ENCODE data around the gene MAP4K5. TPM values are rescaled to one million over a fixed set of nuclear protein-coding genes. Genes with fewer than 3 reads are reported as not detected.

The MAP4K5 gene
- total RNA-seq, 1 experiment from 2014 or later, result 42.8 TPM

GRCh38 chr14:50475460-50475859 lies 56.9 kb downstream of the MAP4K5 start:
- DNase-seq (ENCODE audit: low spot score), result no peak
- POLR2A ChIA-PET, result no interaction called here
- Mint-ChIP-seq H3K27ac (no peak overlapping the region), H3K36me3 (peaks cover 39% of the 10 kb centered on the region), H3K4me1 (0 out of 2 replicates have a peak, but pooled peaks cover 2% of the 10 kb centered on the region), H3K4me3 (no peak overlapping the region), H3K9me3 (peaks cover 10% of the 10 kb centered on the region), H3K27me3 (ENCODE audit: low read depth) (no peaks in the 10 kb centered on the region)
- TF ChIP-seq ZNF671 (CRISPR knock-in tag; IDR thresholded peaks at IDR 0.05), result no peak
- TF ChIP-seq GABPB1 (CRISPR knock-in tag; IDR thresholded peaks at IDR 0.05), result no peak
- TF ChIP-seq ATF6 (CRISPR knock-in tag; IDR thresholded peaks at IDR 0.05), result no peak
- TF ChIP-seq NR1H2 (CRISPR knock-in tag; IDR thresholded peaks at IDR 0.05), result no peak
- no peak for TF ChIP-seq E2F1 (CRISPR knock-in tag; IDR thresholded peaks at IDR 0.05)
- no peak for TF ChIP-seq RELA (CRISPR knock-in tag; IDR thresholded peaks at IDR 0.05; ENCODE audit: borderline replicate concordance)
- no peak for TF ChIP-seq ZNF138 (CRISPR knock-in tag; conservative IDR thresholded peaks at IDR 0.05)
- no peak for TF ChIP-seq CDX4 (CRISPR knock-in tag; IDR thresholded peaks at IDR 0.05; ENCODE audit: borderline replicate concordance)
- no peak for TF ChIP-seq NFYB (CRISPR knock-in tag; conservative IDR thresholded peaks at IDR 0.05; ENCODE audit: low read depth)
- no peak for TF ChIP-seq JAZF1 (CRISPR knock-in tag; IDR thresholded peaks at IDR 0.05)
- no peak for TF ChIP-seq MAX (CRISPR knock-in tag; IDR thresholded peaks at IDR 0.05)
- TF ChIP-seq GRHL2 (CRISPR knock-in tag; IDR thresholded peaks at IDR 0.05; ENCODE audit: insufficient replicate concordance, severe bottlenecking), result no peak
- no peak for TF ChIP-seq ZNF396 (CRISPR knock-in tag; IDR thresholded peaks at IDR 0.05; ENCODE audit: borderline replicate concordance)
- TF ChIP-seq CREM (CRISPR knock-in tag; IDR thresholded peaks at IDR 0.05), result no peak
- no peak for ATAC-seq
- CTCF ChIA-PET, result no interaction called here

GRCh38 chr14:50471838-50472465 lies 60.4 kb downstream of the MAP4K5 start:
- H3K36me3 Mint-ChIP-seq, result peaks cover 39% of the 10 kb centered on the region
- CTCF ChIA-PET, result no interaction called here

More at GRCh38 chr14:50471838-50472465, 60.4 kb downstream of the MAP4K5 start:
- Mint-ChIP-seq H3K4me3 (no peak overlapping the region), H3K27me3 (ENCODE audit: low read depth) (no peaks in the 10 kb centered on the region), H3K9me3 (peaks cover 10% of the 10 kb centered on the region), H3K4me1 (peaks cover 8% of the 10 kb centered on the region), H3K27ac (no peak overlapping the region)
- POLR2A ChIA-PET, result no interaction called here
- ATAC-seq (no peak), DNase-seq (ENCODE audit: low spot score) (no peak)
- TF ChIP-seq ZNF219 (CRISPR knock-in tag; IDR thresholded peaks at IDR 0.05; ENCODE audit: borderline replicate concordance), result no peak
- TF ChIP-seq KAT7 (CRISPR knock-in tag; IDR thresholded peaks at IDR 0.05; ENCODE audit: borderline replicate concordance), result no peak
- TF ChIP-seq ZSCAN18 (CRISPR knock-in tag; IDR thresholded peaks at IDR 0.05), result no peak
- TF ChIP-seq GTF2I (CRISPR knock-in tag; conservative IDR thresholded peaks at IDR 0.05), result no peak
- no peak for TF ChIP-seq CDX4 (CRISPR knock-in tag; IDR thresholded peaks at IDR 0.05; ENCODE audit: borderline replicate concordance)
- no peak for TF ChIP-seq USF1 (CRISPR knock-in tag; IDR thresholded peaks at IDR 0.05)
